ENCODE data around the gene SHISA5.

- TF ChIP-seq CTCF (IDR thresholded peaks at IDR 0.05) (no peak), POLR2A (IDR thresholded peaks at IDR 0.05) (no peak), POLR2AphosphoS5 (IDR thresholded peaks at IDR 0.05) (no peak)
Observed at GRCh38 chr3:48532271-48532976, 28.4 kb upstream of the SHISA5 start.
